ENCODE results near the gene TDRD10.

DNA sequence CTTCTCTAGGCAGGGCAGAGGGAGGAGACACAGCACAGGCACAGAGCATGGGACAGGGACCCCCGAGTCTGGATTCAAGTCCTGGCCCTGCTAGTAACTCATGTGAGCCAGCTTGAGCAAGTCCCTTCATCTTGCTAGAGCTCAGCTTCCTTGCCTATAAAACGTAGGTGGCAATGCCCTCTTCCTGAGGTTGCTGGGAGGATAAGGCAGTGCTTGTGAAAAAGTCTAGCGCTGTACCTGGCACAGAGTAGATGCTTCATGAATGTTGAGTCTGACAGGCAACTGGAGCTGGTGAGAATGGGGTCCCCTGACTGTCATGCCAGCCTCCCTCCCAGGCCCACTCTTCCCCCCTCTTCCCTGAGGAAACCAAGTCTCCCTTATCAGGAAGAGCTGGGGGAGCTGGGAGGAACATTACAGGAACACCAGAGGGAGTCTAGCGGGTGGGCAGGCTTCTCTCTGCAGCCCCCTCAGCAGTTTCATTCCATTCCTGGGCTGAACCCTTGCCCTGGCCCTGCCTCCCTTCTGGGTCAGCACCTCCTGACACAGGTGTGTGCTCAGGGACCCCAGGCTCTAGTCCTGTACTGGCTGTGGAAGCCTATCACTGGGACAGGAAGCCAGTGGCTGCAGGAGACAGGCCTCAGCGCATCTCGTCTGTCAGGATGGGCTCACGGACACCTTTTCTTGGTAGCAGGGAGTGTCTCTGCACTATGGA, 75.5 kb downstream of the TDRD10 start:
- TF ChIP-seq, protein P1, sequence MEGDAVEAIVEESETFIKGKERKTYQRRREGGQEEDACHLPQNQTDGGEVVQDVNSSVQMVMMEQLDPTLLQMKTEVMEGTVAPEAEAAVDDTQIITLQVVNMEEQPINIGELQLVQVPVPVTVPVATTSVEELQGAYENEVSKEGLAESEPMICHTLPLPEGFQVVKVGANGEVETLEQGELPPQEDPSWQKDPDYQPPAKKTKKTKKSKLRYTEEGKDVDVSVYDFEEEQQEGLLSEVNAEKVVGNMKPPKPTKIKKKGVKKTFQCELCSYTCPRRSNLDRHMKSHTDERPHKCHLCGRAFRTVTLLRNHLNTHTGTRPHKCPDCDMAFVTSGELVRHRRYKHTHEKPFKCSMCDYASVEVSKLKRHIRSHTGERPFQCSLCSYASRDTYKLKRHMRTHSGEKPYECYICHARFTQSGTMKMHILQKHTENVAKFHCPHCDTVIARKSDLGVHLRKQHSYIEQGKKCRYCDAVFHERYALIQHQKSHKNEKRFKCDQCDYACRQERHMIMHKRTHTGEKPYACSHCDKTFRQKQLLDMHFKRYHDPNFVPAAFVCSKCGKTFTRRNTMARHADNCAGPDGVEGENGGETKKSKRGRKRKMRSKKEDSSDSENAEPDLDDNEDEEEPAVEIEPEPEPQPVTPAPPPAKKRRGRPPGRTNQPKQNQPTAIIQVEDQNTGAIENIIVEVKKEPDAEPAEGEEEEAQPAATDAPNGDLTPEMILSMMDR (conservative IDR thresholded peaks at IDR 0.05) = no peak
- TF ChIP-seq EZH2 (IDR thresholded peaks at IDR 0.05; ENCODE audit: low read depth) = no peak
